ENCODE results near the gene CABLES1. TPM values are rescaled to one million over a fixed set of nuclear protein-coding genes. Genes with fewer than 3 reads are reported as not detected.
"Not testable (repeated sequence)": the region's sequence is repeated elsewhere in the genome, so short reads cannot be mapped to it uniquely, and the experiment has no call there.

CABLES1 gene
- total and polyA plus RNA-seq, 2 experiments from 2014 or later, result 7.2 to 10.8 TPM

DNA sequence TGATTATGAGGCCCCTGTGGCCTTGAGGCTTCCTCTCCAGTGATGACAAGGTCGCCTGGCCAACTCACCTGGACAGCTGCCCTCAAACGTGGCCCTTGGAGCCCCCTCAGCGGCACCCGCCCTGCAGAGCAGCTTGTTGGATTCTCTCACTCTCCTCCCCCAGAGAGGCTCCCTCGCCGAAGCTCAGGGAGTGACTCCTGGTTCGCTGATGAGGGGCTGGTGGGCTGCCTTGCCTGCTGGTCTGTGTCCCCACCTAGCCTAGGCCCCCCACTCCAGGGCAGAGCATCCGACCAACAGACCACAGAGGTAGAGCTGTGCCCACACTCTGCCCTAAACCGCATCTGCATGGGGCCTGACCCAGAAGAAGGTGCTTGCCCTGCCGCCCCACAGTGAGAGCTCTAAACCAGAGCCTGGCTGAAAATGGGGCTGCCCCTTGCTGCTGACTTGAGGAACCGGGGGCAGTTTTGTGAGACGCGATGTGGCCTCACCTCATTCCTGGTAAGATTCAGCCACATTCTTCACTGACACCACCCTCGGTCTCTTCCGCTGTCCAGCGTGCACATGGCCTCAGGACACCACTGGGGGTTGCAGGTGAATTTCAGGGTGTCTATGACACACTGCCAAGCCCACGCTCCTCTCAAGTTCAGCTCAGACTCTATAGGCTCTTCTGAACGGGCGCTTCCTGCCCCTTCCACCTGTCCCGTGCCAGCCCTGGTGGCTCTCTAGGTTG is 131.6 kb downstream of the CABLES1 start:
- 87% methylated on average over 20 of the region's 20 CpGs for WGBS (ENCODE audit: low lambda C conversion rate, missing lambda C conversion rate)

DNA sequence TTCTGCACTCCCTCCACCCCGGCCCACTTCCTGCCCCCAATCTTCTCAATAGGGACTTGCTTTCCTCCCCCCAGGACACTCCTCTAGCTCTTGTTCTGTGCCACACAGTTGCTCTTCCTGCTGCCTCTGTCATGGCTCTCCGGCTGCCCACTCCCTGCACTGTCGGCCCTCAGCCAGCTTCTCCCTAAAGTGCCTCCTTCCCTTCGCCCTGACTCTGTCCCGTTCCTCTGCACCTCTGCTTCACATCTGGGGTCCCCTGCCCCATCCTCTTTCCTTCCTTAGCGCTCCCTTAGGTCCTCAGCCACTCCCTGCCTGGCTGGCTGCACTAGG is 132.1 kb downstream of the CABLES1 start:
- no peaks in the 10 kb centered on the region for H4K20me1 ChIP-seq (ENCODE audit: insufficient read depth, poor library complexity, severe bottlenecking)
- 93% methylated on average over 6 of the region's 6 CpGs for WGBS (ENCODE audit: low lambda C conversion rate, missing lambda C conversion rate)
- TF ChIP-seq EZH2phosphoT487 (IDR thresholded peaks at IDR 0.05; ENCODE audit: low read depth, severe bottlenecking, unreplicated experiment) (no peak), EZH2 (IDR thresholded peaks at IDR 0.05; ENCODE audit: borderline replicate concordance) (no peak)
- TF ChIP-seq, protein P1, sequence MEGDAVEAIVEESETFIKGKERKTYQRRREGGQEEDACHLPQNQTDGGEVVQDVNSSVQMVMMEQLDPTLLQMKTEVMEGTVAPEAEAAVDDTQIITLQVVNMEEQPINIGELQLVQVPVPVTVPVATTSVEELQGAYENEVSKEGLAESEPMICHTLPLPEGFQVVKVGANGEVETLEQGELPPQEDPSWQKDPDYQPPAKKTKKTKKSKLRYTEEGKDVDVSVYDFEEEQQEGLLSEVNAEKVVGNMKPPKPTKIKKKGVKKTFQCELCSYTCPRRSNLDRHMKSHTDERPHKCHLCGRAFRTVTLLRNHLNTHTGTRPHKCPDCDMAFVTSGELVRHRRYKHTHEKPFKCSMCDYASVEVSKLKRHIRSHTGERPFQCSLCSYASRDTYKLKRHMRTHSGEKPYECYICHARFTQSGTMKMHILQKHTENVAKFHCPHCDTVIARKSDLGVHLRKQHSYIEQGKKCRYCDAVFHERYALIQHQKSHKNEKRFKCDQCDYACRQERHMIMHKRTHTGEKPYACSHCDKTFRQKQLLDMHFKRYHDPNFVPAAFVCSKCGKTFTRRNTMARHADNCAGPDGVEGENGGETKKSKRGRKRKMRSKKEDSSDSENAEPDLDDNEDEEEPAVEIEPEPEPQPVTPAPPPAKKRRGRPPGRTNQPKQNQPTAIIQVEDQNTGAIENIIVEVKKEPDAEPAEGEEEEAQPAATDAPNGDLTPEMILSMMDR (IDR thresholded peaks at IDR 0.05; ENCODE audit: poor library complexity), result no peak

More for the DNA sequence above, 131.6 kb downstream of the CABLES1 start:
- H3K4me2 ChIP-seq, result no peak overlapping the region
- H2AFZ ChIP-seq, result no peak overlapping the region
- H3K9me2 ChIP-seq (replicated peaks; ENCODE audit: insufficient read depth), result no peaks in the 10 kb centered on the region
- H3K36me3 ChIP-seq (replicated peaks; ENCODE audit: insufficient read depth, low read depth), result no peaks in the 10 kb centered on the region
- no peaks in the 10 kb centered on the region for H3K4me1 ChIP-seq (ENCODE audit: insufficient read depth)
- H3K79me2 ChIP-seq, result no peaks in the 10 kb centered on the region
- no peaks in the 10 kb centered on the region for H4K20me1 ChIP-seq (ENCODE audit: insufficient read depth, poor library complexity, severe bottlenecking)
- no peaks in the 10 kb centered on the region for H3K27me3 ChIP-seq
- no peak overlapping the region for H3K4me3 ChIP-seq
- no peak for DNase-seq (ENCODE audit: low spot score)
- TF ChIP-seq, protein P1 (IDR thresholded peaks at IDR 0.05; ENCODE audit: poor library complexity), result no peak
- no peak for TF ChIP-seq EZH2phosphoT487 (IDR thresholded peaks at IDR 0.05; ENCODE audit: low read depth, severe bottlenecking, unreplicated experiment)
- no peak for TF ChIP-seq EZH2 (IDR thresholded peaks at IDR 0.05; ENCODE audit: borderline replicate concordance)
- H3K27ac ChIP-seq, result no peak overlapping the region
- no peaks in the 10 kb centered on the region for H3K9me3 ChIP-seq (ENCODE audit: low read depth)

GRCh38 chr18:23268641-23269040 is 133.4 kb downstream of the CABLES1 start:
- 72% methylated on average over 8 of the region's 8 CpGs for WGBS (ENCODE audit: low lambda C conversion rate, missing lambda C conversion rate)
- Histone ChIP-seq H3K9me3 (ENCODE audit: low read depth) (no peaks in the 10 kb centered on the region), H3K9me2 (replicated peaks; ENCODE audit: insufficient read depth) (no peaks in the 10 kb centered on the region), H2AFZ (no peak overlapping the region), H3K4me2 (no peak overlapping the region), H3K79me2 (no peaks in the 10 kb centered on the region), H4K20me1 (ENCODE audit: insufficient read depth, poor library complexity, severe bottlenecking) (no peaks in the 10 kb centered on the region), H3K36me3 (replicated peaks; ENCODE audit: insufficient read depth, low read depth) (no peaks in the 10 kb centered on the region), H3K4me3 (no peak overlapping the region), H3K27ac (no peak overlapping the region), H3K27me3 (no peaks in the 10 kb centered on the region), H3K4me1 (ENCODE audit: insufficient read depth) (no peaks in the 10 kb centered on the region)
- TF ChIP-seq, protein P1 (IDR thresholded peaks at IDR 0.05; ENCODE audit: poor library complexity), result no peak
- no peak for TF ChIP-seq EZH2 (IDR thresholded peaks at IDR 0.05; ENCODE audit: borderline replicate concordance)
- TF ChIP-seq EZH2phosphoT487 (IDR thresholded peaks at IDR 0.05; ENCODE audit: low read depth, severe bottlenecking, unreplicated experiment), result no peak
- no peak for DNase-seq (ENCODE audit: low spot score)

More for the DNA sequence above, 132.1 kb downstream of the CABLES1 start:
- H3K27ac ChIP-seq, result no peak overlapping the region
- H3K4me2 ChIP-seq, result no peak overlapping the region
- no peaks in the 10 kb centered on the region for H3K36me3 ChIP-seq (replicated peaks; ENCODE audit: insufficient read depth, low read depth)
- H3K79me2 ChIP-seq, result no peaks in the 10 kb centered on the region
- H3K9me2 ChIP-seq (replicated peaks; ENCODE audit: insufficient read depth), result no peaks in the 10 kb centered on the region
- no peaks in the 10 kb centered on the region for H3K27me3 ChIP-seq
- H2AFZ ChIP-seq, result no peak overlapping the region
- DNase-seq (ENCODE audit: low spot score), result no peak
- no peaks in the 10 kb centered on the region for H3K4me1 ChIP-seq (ENCODE audit: insufficient read depth)
- H3K4me3 ChIP-seq, result no peak overlapping the region
- no peaks in the 10 kb centered on the region for H3K9me3 ChIP-seq (ENCODE audit: low read depth)

DNA sequence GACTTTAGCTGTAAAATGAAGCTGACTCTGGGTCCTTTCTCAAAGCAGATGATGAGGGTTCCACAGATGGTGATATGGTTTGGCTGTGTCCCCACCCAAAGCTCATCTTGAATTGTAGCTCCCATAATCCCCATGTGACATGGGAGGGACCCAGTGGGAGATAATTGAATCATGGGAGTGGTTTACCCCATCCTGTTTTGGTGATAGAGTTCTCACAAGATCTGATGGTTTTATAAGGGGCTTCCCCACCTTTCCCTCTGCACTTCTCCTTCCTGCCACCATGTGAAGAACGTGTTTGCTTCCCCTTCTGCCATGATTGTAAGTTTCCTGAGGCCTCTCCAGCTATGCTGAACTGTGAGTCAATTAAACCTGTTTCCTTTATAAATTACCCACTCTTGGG is 133.8 kb downstream of the CABLES1 start:
- not testable (repeated sequence) for DNase-seq (ENCODE audit: low spot score); H3K4me1 ChIP-seq (ENCODE audit: insufficient read depth); H3K27ac ChIP-seq; H3K9me2 ChIP-seq (replicated peaks; ENCODE audit: insufficient read depth); H2AFZ ChIP-seq; H3K36me3 ChIP-seq (replicated peaks; ENCODE audit: insufficient read depth, low read depth); H3K79me2 ChIP-seq; H3K4me2 ChIP-seq; H3K9me3 ChIP-seq (ENCODE audit: low read depth); H3K4me3 ChIP-seq; H4K20me1 ChIP-seq (ENCODE audit: insufficient read depth, poor library complexity, severe bottlenecking); H3K27me3 ChIP-seq
- WGBS (ENCODE audit: low lambda C conversion rate, missing lambda C conversion rate), result 96% methylated on average over 1 of the region's 1 CpG
